Fibroblast of lung (primary cell): Measurements from ENCODE around the gene SPDYE16. TPM values are rescaled to one million over a fixed set of nuclear protein-coding genes. Genes with fewer than 3 reads are reported as not detected.
A peak's percentile ranks its signal among the peaks of the same experiment; 100 is the strongest.
"Not testable (repeated sequence)": the region's sequence is repeated elsewhere in the genome, so short reads cannot be mapped to it uniquely, and the experiment has no call there.

Source experiments
- DNase-seq, 2 donors: peaks; one replicate each; pipeline versions ENCODE4 v3.0.0 to v3.0.0-alpha.2; 2010; ENCODE audit warnings: low read depth in 2 of 2
- H2AFZ ChIP-seq: 2 replicates; pipeline ENCODE4 v1.5.1; 2012; ENCODE audit warnings: low read length, control low read depth, inconsistent platforms
- H3K27ac ChIP-seq: 2 replicates; pipeline ENCODE4 v1.5.1; 2011; ENCODE audit warnings: low read length, control low read depth; ENCODE audit not compliant: insufficient read depth
- H3K27me3 ChIP-seq: 2 replicates; pipeline ENCODE4 v1.5.1; 2011; ENCODE audit warnings: mild to moderate bottlenecking, low read length; ENCODE audit not compliant: control insufficient read depth, insufficient read depth
- H3K36me3 ChIP-seq: 2 replicates; pipeline ENCODE4 v1.5.1; 2011; ENCODE audit warnings: low read length; ENCODE audit not compliant: control insufficient read depth, insufficient read depth
- H3K4me1 ChIP-seq: 2 replicates; pipeline ENCODE4 v1.5.1; 2011; ENCODE audit warnings: low read length; ENCODE audit not compliant: control insufficient read depth, insufficient read depth; ENCODE audit errors: extremely low read depth
- H3K4me2 ChIP-seq: 2 replicates; pipeline ENCODE4 v1.5.1; 2011; ENCODE audit warnings: low read length, control low read depth; ENCODE audit not compliant: insufficient read depth; ENCODE audit errors: extremely low read depth
- H3K4me3 ChIP-seq, 4 experiments: fragments of 200-600 bp in 1 of 4; sonication (generic) in 1 of 4; replicated peaks in 1 of 4; 2 replicates each; pipeline ENCODE4 v1.5.1; 2011 to 2016; ENCODE audit warnings: low read length in 4 of 4, low read depth in 3 of 4, mild to moderate bottlenecking in 3 of 4, control low read depth in 2 of 4, inconsistent platforms in 1 of 4, mixed read lengths in 1 of 4; ENCODE audit not compliant: insufficient read depth in 1 of 4; ENCODE audit errors: control extremely low read depth in 1 of 4
- H3K79me2 ChIP-seq: 2 replicates; pipeline ENCODE4 v1.5.1; 2012; ENCODE audit warnings: mild to moderate bottlenecking, low read length, inconsistent platforms; ENCODE audit not compliant: control insufficient read depth, insufficient read depth
- H3K9ac ChIP-seq: 2 replicates; pipeline ENCODE4 v1.5.1; 2011; ENCODE audit warnings: mild to moderate bottlenecking, low read length, control low read depth; ENCODE audit not compliant: insufficient read depth
- H3K9me3 ChIP-seq: 2 replicates; pipeline ENCODE4 v1.5.1; 2012; ENCODE audit warnings: low read depth, low read length; ENCODE audit not compliant: control insufficient read depth, insufficient read depth
- H4K20me1 ChIP-seq: 2 replicates; pipeline ENCODE4 v1.5.1; 2011; ENCODE audit warnings: low read length; ENCODE audit not compliant: control insufficient read depth, insufficient read depth; ENCODE audit errors: extremely low read depth
- polyA plus RNA-seq, 2 donors: library from polyadenylated mRNA; depleted of rRNA in 1 of 2; stranded (reverse) in 1 of 2; unstranded in 1 of 2; fragments of >200 nt; gene quantifications; 2 replicates each; pipeline ENCODE4 v1.2.1, GENCODE V29; 2011 to 2012; ENCODE audit warnings: missing spikeins in 1 of 2
- total RNA-seq: library from RNA; depleted of rRNA; stranded (reverse); fragments of >200 nt; gene quantifications from 2 replicates; pipeline ENCODE4 v1.2.1, GENCODE V29; 2014

The SPDYE16 gene
- total and polyA plus RNA-seq, 2 donors (not counting 1 experiment from before 2014, with no cell fraction given) = 0.17 TPM; not detected in 1

DNA sequence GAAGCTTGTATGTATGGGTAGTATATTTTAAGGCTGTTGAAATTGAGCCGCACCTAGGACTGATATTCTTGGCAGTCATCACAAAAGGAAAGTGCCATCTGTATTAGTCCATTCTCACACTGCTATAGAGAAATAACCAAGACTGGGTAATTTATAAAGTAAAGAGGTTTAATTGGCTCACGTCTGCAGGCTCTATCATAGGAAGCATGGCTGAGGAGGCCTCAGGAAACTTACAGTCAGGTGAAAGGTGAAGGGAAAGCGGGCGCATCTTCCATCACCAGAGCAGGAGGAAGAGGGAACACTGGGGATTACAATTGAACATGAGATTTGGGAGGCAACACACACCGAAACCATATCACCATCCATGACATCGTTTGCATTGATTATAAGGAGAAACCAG lies 8.9 kb upstream of the SPDYE16 start:
- not testable (repeated sequence) for H4K20me1 ChIP-seq, H3K27me3 ChIP-seq, H3K9me3 ChIP-seq, H3K9ac ChIP-seq, H3K36me3 ChIP-seq, H2AFZ ChIP-seq, H3K4me1 ChIP-seq, H3K27ac ChIP-seq, H3K4me3 ChIP-seq, DNase-seq, H3K4me2 ChIP-seq
- peaks cover 14% of the 10 kb centered on the region for H3K79me2 ChIP-seq

DNA sequence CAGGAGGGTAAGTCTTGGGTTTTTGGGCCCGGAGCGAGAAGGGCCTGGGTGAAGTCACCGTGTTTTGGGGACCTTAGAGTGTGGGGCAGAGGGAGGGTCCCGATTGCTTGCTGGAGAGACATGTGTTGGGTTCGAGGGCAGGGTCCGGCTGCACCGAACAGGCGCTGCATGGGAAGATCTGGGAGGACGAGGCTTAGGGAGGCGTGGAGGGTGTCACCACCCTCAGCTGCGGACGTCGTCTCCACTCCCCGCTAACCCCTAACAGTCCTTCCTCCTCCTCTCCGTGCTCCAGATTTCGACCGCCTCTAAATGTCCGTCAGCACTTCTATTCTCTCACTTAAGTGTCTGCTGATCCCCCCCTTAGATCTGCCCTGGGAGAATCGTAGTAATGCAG lies 6.8 kb upstream of the SPDYE16 start:
- not testable (repeated sequence) for DNase-seq, H3K4me1 ChIP-seq, H3K27me3 ChIP-seq, H4K20me1 ChIP-seq, H3K9me3 ChIP-seq, H3K36me3 ChIP-seq, H2AFZ ChIP-seq
- peak overlapping the region; percentile 79 for H3K27ac ChIP-seq
- peaks cover 13% of the 10 kb centered on the region for H3K79me2 ChIP-seq
- peak overlapping the region; percentile 44 for H3K4me2 ChIP-seq
- peak overlapping the region; percentile 57 to 74 (median 67) for H3K4me3 ChIP-seq
- peak overlapping the region; percentile 85 for H3K9ac ChIP-seq

DNA sequence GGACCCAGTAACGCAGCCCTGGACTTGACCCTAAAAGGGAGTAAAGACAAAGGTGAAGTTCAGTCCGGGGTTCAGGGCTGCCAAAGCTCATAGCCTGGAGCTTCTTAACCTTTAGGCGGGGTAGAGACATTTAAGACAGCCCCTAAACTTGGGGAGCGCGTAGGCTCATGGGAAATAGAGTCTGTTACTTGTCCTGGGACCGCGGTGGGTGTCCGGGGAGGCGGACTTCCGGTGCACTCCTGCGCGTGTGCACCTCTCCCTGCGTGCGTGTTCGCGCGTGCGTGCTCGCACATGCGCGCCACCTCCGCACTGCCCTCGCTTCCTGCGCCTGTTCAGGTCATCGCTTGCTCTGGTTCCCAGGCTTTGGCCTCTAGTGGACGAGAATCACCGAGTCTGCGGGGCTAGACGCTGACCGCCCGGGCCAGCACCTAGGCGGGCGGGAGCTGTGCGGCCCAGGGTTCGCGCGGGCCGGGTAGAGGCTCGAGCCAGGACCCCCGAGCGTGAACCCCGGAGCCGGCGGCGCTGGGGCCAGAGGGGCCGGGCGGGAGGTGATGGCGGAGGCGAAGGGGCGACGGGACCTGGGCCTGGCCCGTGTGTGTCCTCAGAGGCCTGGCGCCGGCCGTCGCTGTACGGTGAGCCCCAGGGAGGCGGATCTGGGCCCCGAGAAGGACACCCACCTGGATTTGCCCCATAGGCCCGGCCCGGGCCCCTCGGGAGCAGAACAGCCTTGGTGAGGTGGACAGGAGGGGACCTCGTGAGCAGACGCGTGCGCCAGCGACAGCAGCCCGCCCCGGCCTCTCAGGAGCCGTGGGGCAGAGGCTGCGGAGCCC lies 6.1 kb upstream of the SPDYE16 start:
- H3K36me3 ChIP-seq, H4K20me1 ChIP-seq, H3K27me3 ChIP-seq, H3K4me1 ChIP-seq, H3K9me3 ChIP-seq: not testable (repeated sequence)
- Histone ChIP-seq H3K27ac (peak overlapping the region; percentile 79), H3K4me2 (peak overlapping the region; percentile 40), H3K79me2 (peaks cover 13% of the 10 kb centered on the region), H3K9ac (peak overlapping the region; percentile 85), H2AFZ (peak overlapping the region; percentile 24), H3K4me3 (peak overlapping the region; percentile 57 to 74 (median 67))
- peak; percentile 84 to 90 for DNase-seq

DNA sequence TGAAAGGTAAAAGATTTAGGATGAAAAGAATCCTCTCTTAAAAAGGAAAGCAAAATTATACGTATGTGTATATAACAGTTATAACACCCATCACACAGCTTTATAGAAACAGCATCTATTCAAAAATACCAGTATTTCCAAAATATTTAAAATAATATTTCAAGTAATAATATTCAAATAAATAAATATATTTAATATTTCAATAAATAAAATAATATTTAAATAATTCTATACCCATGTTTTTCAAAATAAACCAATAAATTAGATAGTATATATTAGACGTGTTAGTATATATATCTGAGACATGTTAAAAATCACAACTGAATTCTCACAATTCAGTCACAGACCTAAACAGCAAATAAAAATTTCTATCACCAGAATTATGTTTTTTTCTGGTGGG lies 11.5 kb downstream of the SPDYE16 start:
- H3K9me3 ChIP-seq, H3K4me1 ChIP-seq, H2AFZ ChIP-seq, H3K27me3 ChIP-seq, H3K9ac ChIP-seq, H4K20me1 ChIP-seq, H3K4me2 ChIP-seq, H3K4me3 ChIP-seq, H3K79me2 ChIP-seq, H3K27ac ChIP-seq, H3K36me3 ChIP-seq, DNase-seq: not testable (repeated sequence)

DNA sequence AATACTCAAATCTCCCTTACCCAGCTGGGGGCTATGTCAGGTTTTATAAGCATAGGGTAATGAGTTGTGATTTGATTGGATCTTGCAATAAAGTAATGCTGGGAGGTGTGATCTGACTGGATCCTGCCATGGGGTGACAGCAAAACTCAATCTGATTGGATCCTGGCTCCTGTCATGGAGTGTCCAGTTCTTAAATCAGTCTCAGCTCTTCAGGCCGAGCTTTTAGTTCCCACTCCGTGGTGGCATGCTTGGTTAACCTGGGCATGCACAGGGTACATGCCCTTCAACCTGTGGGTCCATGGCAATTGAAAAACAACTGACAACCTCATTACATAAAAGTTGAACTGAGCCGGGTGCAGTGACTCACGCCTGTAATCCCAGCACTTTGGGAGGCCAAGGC lies 16.9 kb downstream of the SPDYE16 start:
- not testable (repeated sequence) for H3K27ac ChIP-seq, H2AFZ ChIP-seq, H3K4me1 ChIP-seq, H3K36me3 ChIP-seq, H3K79me2 ChIP-seq, DNase-seq, H3K27me3 ChIP-seq, H4K20me1 ChIP-seq, H3K9ac ChIP-seq, H3K4me2 ChIP-seq, H3K9me3 ChIP-seq, H3K4me3 ChIP-seq

DNA sequence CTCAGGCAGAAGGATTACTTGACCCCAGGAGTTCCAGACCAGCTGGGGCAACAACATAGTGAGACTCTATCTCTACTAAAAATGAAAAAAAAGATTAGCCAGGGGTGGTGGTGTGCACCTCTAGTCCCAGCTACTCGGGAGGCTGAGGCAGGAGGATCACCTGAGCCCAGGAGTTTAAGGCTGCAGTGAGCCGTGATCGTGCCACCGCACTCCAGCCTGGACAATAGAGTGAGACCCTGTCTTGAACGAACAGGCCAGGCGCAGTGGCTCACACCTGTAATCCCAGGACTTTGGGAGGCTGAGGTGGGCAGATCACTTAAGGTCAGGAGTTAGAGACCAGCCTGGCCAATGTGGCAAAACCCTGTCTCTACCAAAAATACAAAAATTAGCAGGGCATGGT lies 26.2 kb downstream of the SPDYE16 start:
- H3K36me3 ChIP-seq, H3K27ac ChIP-seq, H3K79me2 ChIP-seq, H3K9ac ChIP-seq, H3K4me2 ChIP-seq, H4K20me1 ChIP-seq, H3K27me3 ChIP-seq, H3K4me3 ChIP-seq, H2AFZ ChIP-seq, H3K9me3 ChIP-seq, DNase-seq, H3K4me1 ChIP-seq: not testable (repeated sequence)
